Natural killer cell treated with Interleukin-12 subunit alpha and Interleukin-12 subunit beta and Interleukin-15 and Interleukin-18, amount 100 ng/mL, for 72 hours (primary cell): ENCODE results near the gene BEND4. TPM values are rescaled to one million over a fixed set of nuclear protein-coding genes. Genes with fewer than 3 reads are reported as not detected.
A peak's percentile ranks its signal among the peaks of the same experiment; 100 is the strongest.
"Not testable (repeated sequence)": the region's sequence is repeated elsewhere in the genome, so short reads cannot be mapped to it uniquely, and the experiment has no call there.

Experiments used
- ATAC-seq, 2 donors: fragments of 150-1000 bp; cut with Tn5 transposase in 1 of 2; sonication (Bioruptor Pico), chemical (Tn5 transposase) in 1 of 2; 2 replicates each; pipeline ENCODE4 v1.10.0; 2021
- DNase-seq: peaks from one replicate; pipeline ENCODE4 v3.0.0; 2022; ENCODE audit warnings: low spot score
- H3K27ac Mint-ChIP-seq, 2 donors: 1 replicate in 1 of 2; 2 replicates in 1 of 2; pipeline ENCODE4 v1.8.0; 2022; ENCODE audit warnings: mixed read lengths in 2 of 2, mild to moderate bottlenecking in 1 of 2, moderate library complexity in 1 of 2
- H3K27me3 Mint-ChIP-seq, 2 donors: 1 replicate in 1 of 2; 2 replicates in 1 of 2; pipeline ENCODE4 v1.8.0; 2022; ENCODE audit warnings: mixed read lengths in 2 of 2
- H3K36me3 Mint-ChIP-seq: one replicate; pipeline ENCODE4 v1.8.0; 2022; ENCODE audit warnings: mixed read lengths
- H3K4me1 Mint-ChIP-seq, 2 donors: 1 replicate in 1 of 2; 2 replicates in 1 of 2; pipeline ENCODE4 v1.8.0; 2022; ENCODE audit warnings: low read depth in 2 of 2, mixed read lengths in 2 of 2, mild to moderate bottlenecking in 1 of 2
- H3K4me3 Mint-ChIP-seq: one replicate; pipeline ENCODE4 v1.8.0; 2022; ENCODE audit warnings: mixed read lengths
- H3K9me3 Mint-ChIP-seq: 2 replicates; pipeline ENCODE4 v1.8.0; 2022; ENCODE audit warnings: mixed read lengths
- total RNA-seq, 2 donors: library from RNA; stranded (reverse); gene quantifications; one replicate each; pipeline ENCODE4 v1.2.3, GENCODE V29; 2022

Gene BEND4
- total RNA-seq: under 1 TPM; 0.11 to 0.57 TPM

DNA sequence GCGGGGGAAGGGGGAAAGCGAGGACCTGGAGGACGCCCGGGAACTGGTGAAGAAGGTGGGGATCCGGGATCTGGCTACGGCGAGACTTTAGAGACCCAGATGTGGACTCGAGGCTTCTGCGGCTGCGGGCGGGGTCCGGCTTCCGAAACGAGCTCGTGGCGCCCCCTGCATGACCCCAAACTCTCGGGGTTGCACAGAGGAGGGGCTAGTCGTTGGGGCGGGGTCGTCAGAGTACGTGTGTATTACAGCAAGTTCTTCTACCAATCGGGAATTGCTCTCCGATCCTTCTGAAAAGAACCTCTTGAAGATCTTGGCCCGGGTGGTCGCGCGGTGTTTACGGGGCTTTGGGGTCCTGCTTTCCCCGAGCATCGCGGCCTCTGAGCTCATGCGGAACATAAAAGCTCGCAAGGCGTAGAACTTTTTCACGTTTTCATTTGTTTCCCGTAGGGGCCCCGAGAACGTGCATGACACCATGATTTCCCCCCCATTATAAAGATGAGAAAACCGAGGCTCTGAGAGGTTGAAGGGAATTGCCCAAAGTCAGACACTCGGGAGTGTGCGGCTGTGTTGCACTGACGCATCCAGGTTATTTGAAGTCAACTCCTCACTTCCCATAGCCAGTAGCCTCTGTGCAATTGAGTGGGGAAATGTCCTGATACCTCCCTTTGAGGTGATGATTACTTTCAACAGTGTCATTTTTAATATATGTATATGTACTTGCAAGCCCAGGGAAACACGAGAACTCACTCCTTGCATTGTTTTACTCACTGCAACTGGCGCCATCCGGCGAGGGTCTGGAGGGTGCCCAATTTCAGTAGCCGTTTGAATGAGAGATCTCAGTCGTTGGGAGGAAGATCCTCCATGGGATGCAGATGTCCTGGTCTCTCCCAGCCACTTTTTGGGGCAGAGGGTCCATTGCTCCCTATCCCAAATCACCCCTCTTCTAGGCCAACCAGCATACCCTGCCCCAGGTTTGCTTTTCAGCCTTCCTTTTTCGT lies at the start of gene BEND4:
Gene BEND4, minus strand, starts transcription at position 149 of the 998 bp plus-strand sequence. CDS start 512 bp downstream, outside the sequence.
- Mint-ChIP-seq H3K9me3 (no peaks in the 10 kb centered on the region), H3K27ac (no peak within 1 kb of the TSS), H3K36me3 (peaks cover 16% of the 10 kb centered on the region), H3K27me3 (peaks cover 38 to 74% of the 10 kb centered on the region in 2 donors), H3K4me1 (peaks cover 9 to 14% of the 10 kb centered on the region in 2 donors), H3K4me3 (peak within 1 kb of the TSS; percentile 46)
- DNase-seq: no peak
- ATAC-seq: no peak

DNA sequence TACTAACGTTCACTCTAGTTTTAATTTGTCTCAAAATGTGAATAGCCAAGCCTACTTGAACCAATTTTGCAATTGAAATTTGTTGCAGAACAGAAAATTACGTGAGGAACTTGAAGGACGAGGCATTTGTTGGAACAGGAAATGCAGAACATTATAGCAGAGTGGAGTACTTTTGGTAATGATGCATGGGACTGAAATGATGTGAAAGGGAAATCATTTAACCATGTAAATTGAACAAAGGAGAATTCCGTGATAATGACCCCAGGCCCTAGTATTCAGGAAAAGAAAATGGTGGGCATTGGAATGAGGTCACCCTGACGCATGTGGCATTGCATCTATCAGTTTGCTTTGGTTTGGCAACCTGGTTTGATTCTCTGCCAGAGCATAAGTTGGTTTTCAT lies 44.9 kb upstream of the BEND4 start:
- Mint-ChIP-seq H3K27ac (no peak overlapping the region), H3K27me3 (no peaks in the 10 kb centered on the region), H3K36me3 (no peaks in the 10 kb centered on the region), H3K9me3 (no peaks in the 10 kb centered on the region), H3K4me1 (no peaks in the 10 kb centered on the region), H3K4me3 (no peak overlapping the region)
- DNase-seq (no peak), ATAC-seq (no peak)

DNA sequence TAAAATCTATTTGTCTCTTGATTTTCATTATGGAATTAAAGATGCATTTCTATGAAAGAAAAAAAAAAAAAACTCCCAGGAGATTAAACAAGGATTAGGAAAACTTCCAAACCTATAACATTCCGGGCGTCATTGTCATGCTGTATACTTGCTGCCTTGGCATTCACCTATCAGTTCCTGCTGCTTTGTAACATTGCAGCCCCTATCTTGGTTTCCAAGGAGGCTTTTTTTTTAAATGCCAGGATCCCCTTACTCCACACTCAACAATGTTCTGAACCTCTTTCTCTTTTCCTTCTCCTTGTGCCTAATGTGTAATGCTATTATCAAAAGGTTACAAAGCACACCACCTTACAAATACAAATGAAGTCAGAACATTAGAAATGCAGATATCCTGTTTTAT lies 20.5 kb upstream of the BEND4 start:
- DNase-seq (no peak), ATAC-seq (no peak)
- Mint-ChIP-seq H3K4me3 (no peak overlapping the region), H3K9me3 (no peaks in the 10 kb centered on the region), H3K4me1 (no peaks in the 10 kb centered on the region), H3K27ac (no peak overlapping the region), H3K27me3 (peaks cover 4 to 20% of the 10 kb centered on the region in 2 donors), H3K36me3 (no peaks in the 10 kb centered on the region)

DNA sequence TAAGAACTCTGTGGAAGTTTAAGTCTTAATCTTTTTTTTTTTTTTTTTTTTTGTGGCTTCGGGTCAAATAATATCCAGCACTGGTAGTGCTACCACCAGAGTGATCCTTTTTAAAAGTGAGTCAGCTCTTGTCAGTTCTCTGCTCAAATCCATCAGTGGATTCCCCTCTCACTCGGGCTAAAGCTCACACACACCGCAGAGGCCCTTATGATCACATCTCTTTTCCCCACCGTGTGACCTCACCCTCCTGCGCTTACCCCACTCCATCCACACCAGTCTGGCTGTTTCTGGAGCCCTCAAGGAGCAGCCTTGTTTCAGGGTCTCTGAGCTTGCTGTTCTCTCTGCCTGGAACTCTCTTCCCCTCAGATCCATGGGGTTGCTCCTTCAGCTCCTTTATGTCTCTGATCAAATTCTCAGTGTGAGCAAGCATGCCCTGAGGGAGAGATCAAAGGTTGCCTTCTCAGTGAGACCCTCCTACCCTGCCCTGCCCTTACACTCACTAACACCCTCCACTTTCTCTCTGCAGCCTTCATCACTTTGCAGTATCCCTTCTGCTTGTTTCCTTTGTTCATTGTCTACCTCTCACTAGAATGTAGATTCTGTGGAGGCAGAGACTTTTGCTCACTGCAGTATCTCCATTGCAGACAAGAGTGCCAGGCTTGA lies 19.8 kb upstream of the BEND4 start:
- Mint-ChIP-seq H3K4me1 (no peaks in the 10 kb centered on the region), H3K4me3 (no peak overlapping the region), H3K36me3 (no peaks in the 10 kb centered on the region), H3K9me3 (no peaks in the 10 kb centered on the region), H3K27me3 (peaks cover 4 to 20% of the 10 kb centered on the region in 2 donors), H3K27ac (no peak overlapping the region)
- no peak for DNase-seq
- peak in 1 of 2 donors; percentile 24 for ATAC-seq

DNA sequence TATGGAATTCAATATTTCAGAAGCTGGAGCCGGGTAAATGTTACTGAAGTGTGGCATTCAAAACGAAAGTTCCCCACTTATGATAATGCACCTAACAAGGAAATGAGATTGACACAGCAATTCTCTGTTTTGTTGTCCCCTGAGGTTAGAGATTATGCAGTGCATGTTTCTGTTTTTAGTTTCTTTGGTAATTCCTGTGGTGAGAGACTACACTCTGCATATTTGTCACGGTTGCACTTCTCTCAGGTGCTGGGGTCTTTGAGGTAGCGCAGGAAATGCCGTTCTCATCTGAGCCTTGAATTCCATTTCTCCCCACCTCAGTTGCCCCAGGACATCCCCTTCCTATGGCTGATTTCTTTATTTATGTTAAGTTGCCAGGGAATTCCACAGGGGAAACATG lies 15.3 kb upstream of the BEND4 start:
- Mint-ChIP-seq H3K4me3 (no peak overlapping the region), H3K27me3 (peaks cover 4 to 18% of the 10 kb centered on the region in 2 donors), H3K4me1 (no peaks in the 10 kb centered on the region), H3K27ac (no peak overlapping the region), H3K9me3 (no peaks in the 10 kb centered on the region), H3K36me3 (peaks cover 5% of the 10 kb centered on the region)
- no peak for DNase-seq
- ATAC-seq: peak in 1 of 2 donors; percentile 80

DNA sequence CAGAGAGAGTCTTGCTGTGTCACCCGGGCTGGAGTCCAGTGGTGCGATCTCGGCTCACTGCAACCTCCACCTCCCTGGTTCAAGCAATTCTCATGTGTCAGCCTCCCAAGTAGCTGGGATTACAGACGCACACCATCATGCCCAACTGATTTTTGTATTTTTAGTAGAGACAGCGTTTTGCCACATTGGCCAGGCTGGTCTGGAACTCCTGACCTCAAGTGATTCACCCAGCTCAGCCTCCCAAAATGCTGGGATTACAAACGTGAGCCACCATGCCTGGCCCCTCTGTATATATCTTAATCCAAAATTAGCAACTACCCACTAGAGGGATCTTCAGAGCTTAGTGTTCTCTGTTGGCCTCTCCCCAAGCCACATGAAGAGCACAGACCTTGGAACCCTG lies 13.7 kb upstream of the BEND4 start:
- H3K9me3 Mint-ChIP-seq, H3K36me3 Mint-ChIP-seq: not testable (repeated sequence)

DNA sequence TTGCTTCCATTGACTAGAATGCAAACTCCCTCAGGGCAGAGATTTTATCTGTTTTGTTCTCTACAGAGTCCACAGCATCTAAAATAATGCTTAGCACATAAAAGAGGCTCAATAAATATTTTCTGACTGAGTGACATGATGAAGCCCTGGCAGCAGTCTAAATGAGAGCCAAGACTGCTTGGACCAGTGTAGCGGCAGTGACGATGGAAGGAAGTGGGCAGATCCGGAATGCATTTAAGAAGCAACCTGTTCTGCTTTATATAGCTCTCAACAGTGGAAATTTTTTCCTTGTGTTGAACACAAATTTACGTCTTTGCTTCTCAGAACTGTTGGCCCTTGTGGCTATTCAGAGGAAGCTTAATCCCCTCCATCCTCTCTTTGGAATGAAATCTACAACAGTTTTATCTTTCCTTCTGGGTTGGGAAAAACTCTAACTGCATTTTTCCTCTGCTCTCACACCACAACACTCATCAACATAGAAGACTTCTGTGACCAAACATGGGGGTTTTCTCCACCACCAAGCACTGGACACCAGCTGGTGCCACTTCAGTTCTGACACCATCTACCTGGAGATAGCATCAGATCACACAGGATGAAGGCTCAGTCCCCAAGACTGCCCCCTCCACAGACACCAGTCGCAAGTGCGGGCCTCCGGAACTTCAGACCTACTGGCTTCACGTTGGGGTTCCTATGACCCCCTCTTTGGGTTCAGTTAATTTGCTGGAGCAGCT lies 7.0 kb upstream of the BEND4 start:
- no peak overlapping the region for H3K27ac Mint-ChIP-seq
- DNase-seq (no peak), ATAC-seq (no peak)
- no peaks in the 10 kb centered on the region for H3K9me3 Mint-ChIP-seq
- peaks cover 5% of the 10 kb centered on the region for H3K36me3 Mint-ChIP-seq
- no peaks in the 10 kb centered on the region for H3K4me1 Mint-ChIP-seq
- peaks cover 7 to 23% of the 10 kb centered on the region in 2 donors for H3K27me3 Mint-ChIP-seq
- no peak overlapping the region for H3K4me3 Mint-ChIP-seq

More for the DNA sequence above, 13.7 kb upstream of the BEND4 start:
- DNase-seq, H3K27me3 Mint-ChIP-seq, H3K27ac Mint-ChIP-seq, H3K4me1 Mint-ChIP-seq, H3K4me3 Mint-ChIP-seq, ATAC-seq: not testable (repeated sequence)

DNA sequence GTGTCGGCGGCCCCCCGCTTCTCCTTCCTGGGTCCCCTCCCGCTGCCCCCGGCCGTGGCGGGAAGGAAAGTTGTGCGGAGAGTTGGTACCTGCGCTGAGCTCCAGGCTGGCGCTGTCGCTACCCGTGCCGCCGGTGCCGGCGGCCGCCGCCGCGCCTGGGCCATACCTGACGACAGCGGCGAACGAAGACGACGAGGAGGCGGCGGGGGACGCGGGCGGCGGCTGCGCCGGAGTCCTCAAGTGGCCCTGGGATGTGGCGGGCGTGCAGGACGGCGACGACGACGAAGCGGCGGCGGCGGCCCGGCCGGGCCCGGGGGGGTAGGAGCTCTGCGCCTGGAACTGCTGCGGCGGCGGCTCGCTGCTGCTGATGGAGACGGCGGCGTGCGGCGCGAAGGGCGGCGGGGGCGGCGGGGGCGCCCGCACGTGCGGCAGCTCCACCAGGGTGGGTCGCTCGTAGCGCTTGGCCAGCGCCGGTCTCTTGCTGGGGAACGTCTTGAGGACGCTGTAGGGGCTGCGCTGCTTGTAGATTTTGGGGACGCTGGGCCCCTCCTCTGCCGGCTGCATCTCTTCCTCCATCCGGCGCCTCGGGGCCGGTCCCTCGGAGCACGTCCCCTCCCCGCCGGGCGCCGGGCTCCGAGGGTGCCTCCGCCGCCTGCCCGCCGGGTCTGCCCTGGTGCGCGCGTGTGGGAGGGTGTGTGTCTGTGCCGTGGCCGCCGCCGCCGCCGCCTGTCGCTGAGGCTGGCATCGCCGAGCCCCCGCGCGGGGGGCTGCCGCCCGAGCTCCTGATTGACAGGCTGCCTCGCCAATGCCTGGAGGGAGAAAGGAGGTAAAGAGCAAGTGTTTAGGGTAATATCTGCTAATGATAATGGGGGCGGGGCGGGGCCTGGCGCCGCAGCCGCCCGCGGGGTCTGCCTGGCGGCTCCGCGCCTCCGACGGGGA lies 618 bp downstream of the BEND4 start:
- Mint-ChIP-seq H3K27ac (no peak overlapping the region), H3K4me1 (peaks cover 9 to 14% of the 10 kb centered on the region in 2 donors), H3K27me3 (peaks cover 38 to 74% of the 10 kb centered on the region in 2 donors), H3K36me3 (peaks cover 16% of the 10 kb centered on the region), H3K9me3 (no peaks in the 10 kb centered on the region), H3K4me3 (peak overlapping the region; percentile 93)
- DNase-seq (no peak), ATAC-seq (peak; percentile 62 to 76)

DNA sequence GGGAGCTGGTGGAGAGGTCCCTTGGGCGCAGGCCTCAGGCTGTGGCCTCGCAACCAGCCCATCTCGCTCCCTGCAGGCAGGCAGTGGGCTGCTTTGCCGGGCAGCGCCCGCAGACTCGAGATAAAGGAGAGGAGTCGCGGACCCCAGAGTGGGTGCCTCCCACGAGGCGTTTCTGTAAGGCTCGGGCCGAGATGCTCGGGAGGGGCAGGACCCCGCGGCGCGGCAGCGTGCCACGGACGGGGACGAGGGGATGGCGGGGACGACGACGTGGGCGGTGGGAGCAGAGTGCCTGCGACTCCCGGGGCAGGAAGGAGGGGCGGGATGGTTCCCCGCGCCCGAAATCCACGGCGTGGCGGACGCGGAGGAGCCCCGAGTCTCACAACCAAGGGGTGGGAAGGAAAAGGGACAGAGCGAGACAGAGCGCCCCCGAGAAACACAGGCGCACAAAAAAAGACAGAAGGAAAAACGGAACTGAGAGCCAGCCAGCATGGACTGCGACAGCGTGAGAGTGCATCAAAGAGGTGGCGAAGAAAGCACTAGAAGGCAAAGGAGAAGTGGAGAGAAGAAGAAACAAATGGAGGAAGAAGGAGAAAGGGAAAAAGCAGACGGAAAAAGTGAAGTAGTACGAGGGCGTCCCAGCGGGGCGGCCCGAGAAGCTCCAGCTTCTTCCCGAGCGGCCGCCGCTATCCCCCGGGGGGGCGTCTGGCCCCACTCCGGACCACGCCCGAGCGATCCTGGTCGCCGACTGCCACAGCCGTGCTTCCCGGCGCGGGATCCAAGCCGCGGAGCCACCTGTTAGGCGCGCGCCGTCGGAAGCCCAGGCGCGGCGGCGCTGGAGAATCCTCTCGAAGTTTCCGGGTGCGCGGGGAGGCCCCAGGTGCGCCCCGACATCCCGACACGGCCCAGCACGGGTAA lies 1.5 kb downstream of the BEND4 start:
- Mint-ChIP-seq H3K27me3 (peaks cover 36 to 73% of the 10 kb centered on the region in 2 donors), H3K4me3 (peak overlapping the region; percentile 93), H3K9me3 (no peaks in the 10 kb centered on the region), H3K4me1 (peaks cover 9 to 14% of the 10 kb centered on the region in 2 donors), H3K27ac (no peak overlapping the region), H3K36me3 (peaks cover 16% of the 10 kb centered on the region)
- DNase-seq (no peak), ATAC-seq (peak in 1 of 2 donors; percentile 46)

DNA sequence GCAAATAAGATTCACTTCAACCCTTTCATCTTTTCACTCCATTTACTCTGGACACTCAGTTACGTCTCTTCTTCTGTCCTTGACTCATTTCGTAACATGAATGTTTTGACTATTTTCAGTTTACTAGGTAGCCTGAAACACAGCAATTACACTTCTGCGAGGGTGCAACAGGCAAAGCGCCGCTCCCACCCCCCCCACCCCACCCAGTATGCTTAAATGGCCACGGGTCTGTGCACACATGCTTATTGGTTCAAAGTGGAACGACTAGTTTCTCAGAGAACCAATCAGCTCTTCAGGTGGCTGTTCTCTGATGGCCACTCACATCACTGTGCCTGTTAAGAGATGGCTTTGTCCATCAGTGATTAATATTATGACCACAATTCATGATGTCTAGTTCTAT lies 3.5 kb downstream of the BEND4 start:
- Mint-ChIP-seq H3K27me3 (peaks cover 35 to 56% of the 10 kb centered on the region in 2 donors), H3K36me3 (peaks cover 16% of the 10 kb centered on the region), H3K4me3 (no peak overlapping the region), H3K9me3 (no peaks in the 10 kb centered on the region), H3K27ac (no peak overlapping the region), H3K4me1 (peaks cover 9 to 14% of the 10 kb centered on the region in 2 donors)
- no peak for ATAC-seq
- no peak for DNase-seq

DNA sequence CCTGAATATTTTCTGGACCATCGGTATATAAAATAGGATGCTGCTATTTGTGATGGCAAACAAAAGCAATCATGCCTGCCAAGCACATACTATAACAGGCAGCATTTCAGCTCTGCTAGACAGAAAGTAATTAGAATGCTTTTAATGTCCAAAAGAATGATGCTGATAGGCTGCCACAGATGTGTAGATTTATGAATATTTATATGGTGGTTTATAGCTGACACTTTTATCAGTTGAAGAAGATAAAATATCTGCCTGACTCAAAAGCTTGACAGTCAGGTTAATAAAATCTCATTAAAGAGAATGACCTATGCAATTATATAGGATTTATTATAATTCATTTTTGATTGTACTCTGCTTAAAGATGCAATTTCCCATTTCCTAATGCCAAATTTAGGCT lies 4.0 kb downstream of the BEND4 start:
- no peak overlapping the region for H3K27ac Mint-ChIP-seq
- peaks cover 29 to 50% of the 10 kb centered on the region in 2 donors for H3K27me3 Mint-ChIP-seq
- peaks cover 9 to 14% of the 10 kb centered on the region in 2 donors for H3K4me1 Mint-ChIP-seq
- peaks cover 16% of the 10 kb centered on the region for H3K36me3 Mint-ChIP-seq
- ATAC-seq (no peak), DNase-seq (no peak)
- H3K4me3 Mint-ChIP-seq: no peak overlapping the region
- H3K9me3 Mint-ChIP-seq: no peaks in the 10 kb centered on the region

DNA sequence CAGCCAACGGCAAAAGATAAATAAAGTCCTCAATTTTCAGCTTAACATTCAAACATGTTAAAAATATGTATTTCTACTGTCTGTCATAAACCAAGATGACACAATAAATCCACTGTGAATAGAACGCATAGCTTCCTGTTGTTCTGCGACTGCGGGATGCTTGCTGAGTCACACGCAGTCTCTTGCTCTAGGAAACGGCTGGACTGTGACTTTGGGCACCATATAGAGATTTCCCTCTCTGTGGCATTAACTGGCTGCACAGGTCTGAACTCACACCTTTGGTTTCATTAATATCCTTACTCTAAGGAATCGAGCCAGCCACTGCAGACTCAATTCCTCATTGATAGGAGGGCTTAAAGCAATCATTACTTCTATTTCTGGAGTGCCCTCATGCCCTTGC lies 8.4 kb downstream of the BEND4 start:
- ATAC-seq (no peak), DNase-seq (no peak)
- no peaks in the 10 kb centered on the region for H3K36me3 Mint-ChIP-seq
- no peak overlapping the region for H3K27ac Mint-ChIP-seq
- H3K4me1 Mint-ChIP-seq: no peaks in the 10 kb centered on the region
- H3K9me3 Mint-ChIP-seq: no peaks in the 10 kb centered on the region
- no peak overlapping the region for H3K4me3 Mint-ChIP-seq
- peaks cover 2 to 16% of the 10 kb centered on the region in 2 donors for H3K27me3 Mint-ChIP-seq
